ENCODE data around the gene SEPTIN5. TPM values are rescaled to one million over a fixed set of nuclear protein-coding genes. Genes with fewer than 3 reads are reported as not detected.

SEPTIN5 gene
- total and polyA plus RNA-seq, 9 of the 15 experiments (the other 6 are each of a cell fraction or from before 2014, with no cell fraction given) = 0.03 to 195 (median 119) TPM

- TF ChIP-seq ZNF609 (CRISPR knock-in tag; IDR thresholded peaks at IDR 0.05; ENCODE audit: borderline replicate concordance) (no peak), SPI1 (IDR thresholded peaks at IDR 0.05; ENCODE audit: borderline replicate concordance, low read depth, low read length) (no peak), KLF13 (tag; IDR thresholded peaks at IDR 0.05; ENCODE audit: borderline replicate concordance, low read depth) (no peak), JUND (IDR thresholded peaks at IDR 0.05; ENCODE audit: borderline replicate concordance, low read depth, low read length) (peak; percentile 71), JUND (tag; IDR thresholded peaks at IDR 0.05; ENCODE audit: borderline replicate concordance, low read depth, low read length) (peak; percentile 63; the same call in 1 of the 3 replicates), RUNX1 (IDR thresholded peaks at IDR 0.05; ENCODE audit: low read depth) (no peak), TAF1 (IDR thresholded peaks at IDR 0.05; ENCODE audit: control insufficient read depth, extremely low read depth, insufficient read depth, low read length, severe bottlenecking) (no peak), CREB1 (IDR thresholded peaks at IDR 0.05) (no peak), CREB1 (CRISPR knock-in tag; IDR thresholded peaks at IDR 0.05) (no peak), ZNF77 (CRISPR knock-in tag; IDR thresholded peaks at IDR 0.05) (no peak), TGIF2 (CRISPR knock-in tag; IDR thresholded peaks at IDR 0.05) (no peak), YY1 (IDR thresholded peaks at IDR 0.05; ENCODE audit: borderline replicate concordance in 1 of 3, control insufficient read depth in 1 of 3, extremely low read depth in 1 of 3, insufficient read depth in 3 of 3, insufficient read length in 1 of 3, insufficient replicate concordance in 2 of 3, low read depth in 1 of 3, low read length in 2 of 3) (peak in 1 of 3 experiments; percentile 80), HOXB6 (CRISPR knock-in tag; IDR thresholded peaks at IDR 0.05; ENCODE audit: borderline replicate concordance) (no peak), ZBED1 (IDR thresholded peaks at IDR 0.05) (no peak), JUNB (CRISPR knock-in tag; conservative IDR thresholded peaks at IDR 0.05) (no peak), TOE1 (IDR thresholded peaks at IDR 0.05; ENCODE audit: borderline replicate concordance) (no peak), TOE1 (CRISPR knock-in tag; IDR thresholded peaks at IDR 0.05; ENCODE audit: borderline replicate concordance, low read depth) (no peak), HDAC8 (tag; IDR thresholded peaks at IDR 0.05) (peak; percentile 11; the same call in 1 of the 2 replicates), ZNF668 (CRISPR knock-in tag; IDR thresholded peaks at IDR 0.05) (peak; percentile 46), ETV6 (IDR thresholded peaks at IDR 0.05; ENCODE audit: borderline replicate concordance in 1 of 2, low read depth in 2 of 2, low read length in 1 of 2) (peak in 1 of 2 experiments; percentile 35; a peak in 1 of 4 replicates), ETV6 (CRISPR knock-in tag; IDR thresholded peaks at IDR 0.05; ENCODE audit: borderline replicate concordance) (no peak)
- TF ChIP-seq, protein P1, sequence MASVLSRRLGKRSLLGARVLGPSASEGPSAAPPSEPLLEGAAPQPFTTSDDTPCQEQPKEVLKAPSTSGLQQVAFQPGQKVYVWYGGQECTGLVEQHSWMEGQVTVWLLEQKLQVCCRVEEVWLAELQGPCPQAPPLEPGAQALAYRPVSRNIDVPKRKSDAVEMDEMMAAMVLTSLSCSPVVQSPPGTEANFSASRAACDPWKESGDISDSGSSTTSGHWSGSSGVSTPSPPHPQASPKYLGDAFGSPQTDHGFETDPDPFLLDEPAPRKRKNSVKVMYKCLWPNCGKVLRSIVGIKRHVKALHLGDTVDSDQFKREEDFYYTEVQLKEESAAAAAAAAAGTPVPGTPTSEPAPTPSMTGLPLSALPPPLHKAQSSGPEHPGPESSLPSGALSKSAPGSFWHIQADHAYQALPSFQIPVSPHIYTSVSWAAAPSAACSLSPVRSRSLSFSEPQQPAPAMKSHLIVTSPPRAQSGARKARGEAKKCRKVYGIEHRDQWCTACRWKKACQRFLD (CRISPR knock-in tag; IDR thresholded peaks at IDR 0.05) = no peak
Observed at GRCh38 chr22:19723983-19724827, 9.9 kb downstream of the SEPTIN5 start (continued).
